OCI-LY1 (cell line): Measurements from ENCODE around the gene PPP1R1B.

Experiments
- H2AFZ ChIP-seq: fragments of 200-600 bp; sonication (generic), shearing (Covaris generic); 2 replicates; pipeline ENCODE4 v1.6.0; 2014; ENCODE audit warnings: antibody characterized with exemption, mild to moderate bottlenecking, low read length
- H3F3A ChIP-seq: fragments of 200-600 bp; sonication (generic), shearing (Covaris generic); 2 replicates; pipeline ENCODE4 v1.6.0; 2014; ENCODE audit warnings: mild to moderate bottlenecking, antibody characterized with exemption, low read length, moderate library complexity; ENCODE audit not compliant: insufficient read depth
- H3K27ac ChIP-seq: fragments of 200-600 bp; sonication (generic); 2 replicates; pipeline ENCODE4 v1.5.1; 2014; ENCODE audit warnings: low read length, mixed run types, mild to moderate bottlenecking, low read depth; ENCODE audit not compliant: poor library complexity, severe bottlenecking
- H3K27me3 ChIP-seq: fragments of 200-600 bp; sonication (generic); 2 replicates; pipeline ENCODE4 v1.6.0; 2014; ENCODE audit warnings: antibody characterized with exemption, mild to moderate bottlenecking, low read length, moderate library complexity; ENCODE audit not compliant: insufficient read depth
- H3K36me3 ChIP-seq: fragments of 200-600 bp; sonication (generic); 2 replicates; pipeline ENCODE4 v1.6.1; 2014; ENCODE audit warnings: mild to moderate bottlenecking, antibody characterized with exemption, low read length, moderate library complexity, mixed read lengths; ENCODE audit not compliant: insufficient read depth
- H3K4me1 ChIP-seq: fragments of 200-600 bp; sonication (generic); 2 replicates; pipeline ENCODE4 v1.5.1; 2014; ENCODE audit warnings: mild to moderate bottlenecking, low read length, moderate library complexity; ENCODE audit not compliant: insufficient read depth, severe bottlenecking
- H3K4me2 ChIP-seq: fragments of 200-600 bp; sonication (generic), shearing (Covaris generic); 2 replicates; pipeline ENCODE4 v1.6.1; 2014; ENCODE audit warnings: low read length
- H3K4me3 ChIP-seq: fragments of 200-600 bp; sonication (generic); 2 replicates; pipeline ENCODE4 v1.5.1; 2014; ENCODE audit warnings: low read length, low read depth, mild to moderate bottlenecking, mixed read lengths; ENCODE audit not compliant: poor library complexity, severe bottlenecking
- H3K79me2 ChIP-seq: fragments of 200-600 bp; shearing (Covaris generic); 2 replicates; pipeline ENCODE4 v1.6.1; 2016; ENCODE audit warnings: mixed run types, low read length, mixed read lengths; ENCODE audit not compliant: insufficient read depth
- H3K9ac ChIP-seq: fragments of 200-600 bp; sonication (generic), shearing (Covaris generic); 2 replicates; pipeline ENCODE4 v1.6.1; 2014; ENCODE audit warnings: mild to moderate bottlenecking, low read length, mixed read lengths
- H3K9me2 ChIP-seq: fragments of 200-600 bp; sonication (generic), shearing (Covaris generic); 2 replicates; pipeline ENCODE4 v1.6.1; 2014; ENCODE audit warnings: low read depth, mild to moderate bottlenecking, low read length, mixed read lengths
- H3K9me3 ChIP-seq: fragments of 200-600 bp; shearing (Covaris generic); 2 replicates; pipeline ENCODE4 v1.6.1; 2014; ENCODE audit warnings: low read length, mixed read lengths
- H4K20me1 ChIP-seq: fragments of 200-600 bp; sonication (generic), shearing (Covaris generic); 2 replicates; pipeline ENCODE4 v1.6.0; 2016; ENCODE audit warnings: mild to moderate bottlenecking, low read length; ENCODE audit not compliant: insufficient read depth
- EZH2 ChIP-seq: fragments of 200-600 bp; sonication (generic), shearing (Covaris generic); IDR thresholded peaks from 2 replicates; pipeline ENCODE4 v1.8.0; 2017; ENCODE audit warnings: borderline replicate concordance, mixed run types, mild to moderate bottlenecking, antibody characterized with exemption, low read length, moderate library complexity, mixed read lengths
- TF ChIP-seq, protein P1 (sequence below): fragments of 200-600 bp; sonication (generic), shearing (Covaris generic); IDR thresholded peaks from 2 replicates; pipeline ENCODE4 v1.5.1; 2017; ENCODE audit warnings: mild to moderate bottlenecking, antibody characterized with exemption, low read length, moderate library complexity, mixed read lengths

PPP1R1B gene

GRCh38 chr17:39674179-39674578 is 47.4 kb downstream of the PPP1R1B start:
- Histone ChIP-seq H3K4me1 (peaks cover 6% of the 10 kb centered on the region), H3F3A (no peaks in the 10 kb centered on the region), H3K9ac (no peak overlapping the region), H3K4me3 (no peak overlapping the region), H3K79me2 (no peaks in the 10 kb centered on the region), H2AFZ (no peak overlapping the region), H4K20me1 (no peaks in the 10 kb centered on the region), H3K9me3 (no peaks in the 10 kb centered on the region), H3K9me2 (no peaks in the 10 kb centered on the region), H3K36me3 (no peaks in the 10 kb centered on the region), H3K27ac (no peak overlapping the region), H3K27me3 (no peaks in the 10 kb centered on the region; the same call in 1 of the 2 replicates), H3K4me2 (no peak overlapping the region)
- no peak for TF ChIP-seq EZH2
- TF ChIP-seq, protein P1, sequence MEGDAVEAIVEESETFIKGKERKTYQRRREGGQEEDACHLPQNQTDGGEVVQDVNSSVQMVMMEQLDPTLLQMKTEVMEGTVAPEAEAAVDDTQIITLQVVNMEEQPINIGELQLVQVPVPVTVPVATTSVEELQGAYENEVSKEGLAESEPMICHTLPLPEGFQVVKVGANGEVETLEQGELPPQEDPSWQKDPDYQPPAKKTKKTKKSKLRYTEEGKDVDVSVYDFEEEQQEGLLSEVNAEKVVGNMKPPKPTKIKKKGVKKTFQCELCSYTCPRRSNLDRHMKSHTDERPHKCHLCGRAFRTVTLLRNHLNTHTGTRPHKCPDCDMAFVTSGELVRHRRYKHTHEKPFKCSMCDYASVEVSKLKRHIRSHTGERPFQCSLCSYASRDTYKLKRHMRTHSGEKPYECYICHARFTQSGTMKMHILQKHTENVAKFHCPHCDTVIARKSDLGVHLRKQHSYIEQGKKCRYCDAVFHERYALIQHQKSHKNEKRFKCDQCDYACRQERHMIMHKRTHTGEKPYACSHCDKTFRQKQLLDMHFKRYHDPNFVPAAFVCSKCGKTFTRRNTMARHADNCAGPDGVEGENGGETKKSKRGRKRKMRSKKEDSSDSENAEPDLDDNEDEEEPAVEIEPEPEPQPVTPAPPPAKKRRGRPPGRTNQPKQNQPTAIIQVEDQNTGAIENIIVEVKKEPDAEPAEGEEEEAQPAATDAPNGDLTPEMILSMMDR: no peak

DNA sequence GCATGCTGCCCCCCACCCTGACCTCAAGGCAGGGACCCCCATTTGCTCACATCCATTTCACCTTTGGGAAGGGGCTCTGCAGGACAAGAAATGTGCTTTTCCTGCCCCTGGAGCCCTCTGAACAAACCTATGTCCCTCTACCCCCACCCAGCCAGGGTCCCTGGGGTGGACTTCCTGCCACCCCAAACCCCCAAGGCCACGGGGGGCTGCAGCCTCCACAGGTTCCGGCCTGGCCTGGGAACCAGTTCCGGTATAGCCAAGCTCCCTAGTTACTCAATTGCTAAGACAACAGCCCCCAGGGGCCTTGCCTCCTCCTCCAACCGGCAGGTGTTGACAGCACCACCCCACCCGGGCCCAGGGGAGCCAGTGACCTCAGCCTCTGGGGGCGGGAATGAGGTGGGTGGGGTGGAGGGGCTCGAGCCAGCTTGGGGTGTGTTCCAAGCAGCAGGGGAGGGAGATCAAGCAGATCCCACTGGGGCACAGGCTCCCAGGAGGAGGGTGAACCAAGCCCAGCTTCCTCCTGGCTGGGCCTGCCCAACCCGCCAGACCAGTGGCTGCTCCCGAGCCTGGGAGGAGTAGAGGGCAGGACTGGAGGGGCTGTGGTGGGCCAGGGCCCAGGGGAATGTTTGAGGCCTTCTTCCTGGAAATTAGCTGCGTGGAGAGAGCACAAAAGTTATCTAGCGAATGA is 48.1 kb downstream of the PPP1R1B start:
- H3K4me3 ChIP-seq: no peak overlapping the region
- H3K4me2 ChIP-seq: no peak overlapping the region
- H3K4me1 ChIP-seq: peaks cover 13% of the 10 kb centered on the region
- no peaks in the 10 kb centered on the region for H3K36me3 ChIP-seq
- no peak overlapping the region for H3K27ac ChIP-seq
- TF ChIP-seq, protein P1: no peak
- TF ChIP-seq EZH2: no peak
- H3K79me2 ChIP-seq: no peaks in the 10 kb centered on the region
- H3K27me3 ChIP-seq: no peaks in the 10 kb centered on the region; the same call in 1 of the 2 replicates
- no peaks in the 10 kb centered on the region for H3K9me3 ChIP-seq
- no peak overlapping the region for H2AFZ ChIP-seq
- H4K20me1 ChIP-seq: no peaks in the 10 kb centered on the region
- H3F3A ChIP-seq: no peaks in the 10 kb centered on the region
- H3K9ac ChIP-seq: no peak overlapping the region
- no peaks in the 10 kb centered on the region for H3K9me2 ChIP-seq

- no peaks in the 10 kb centered on the region for H4K20me1 ChIP-seq
- no peak overlapping the region for H3K27ac ChIP-seq
- H3F3A ChIP-seq: no peaks in the 10 kb centered on the region
- H3K27me3 ChIP-seq: no peaks in the 10 kb centered on the region; the same call in 1 of the 2 replicates
- TF ChIP-seq, protein P1: no peak
- TF ChIP-seq EZH2: no peak
- H3K9me2 ChIP-seq: no peaks in the 10 kb centered on the region
- H3K4me3 ChIP-seq: no peak overlapping the region
- H3K9me3 ChIP-seq: no peaks in the 10 kb centered on the region
- H3K4me1 ChIP-seq: peaks cover 15% of the 10 kb centered on the region
- no peak overlapping the region for H3K9ac ChIP-seq
- H2AFZ ChIP-seq: no peak overlapping the region
- no peak overlapping the region for H3K4me2 ChIP-seq
- no peaks in the 10 kb centered on the region for H3K79me2 ChIP-seq
- no peaks in the 10 kb centered on the region for H3K36me3 ChIP-seq
Observed at GRCh38 chr17:39675390-39676082, 48.8 kb downstream of the PPP1R1B start.
